8988T (cell line): ENCODE measurements around the gene RUNX1.

ENCODE experiments used
- DNase-seq: peaks from one replicate; pipeline ENCODE4 v3.0.0; 2011

RUNX1 gene

GRCh38 chr21:35035581-35035980 lies 13.5 kb downstream of the RUNX1 start:
- DNase-seq, result no peak

- DNase-seq, result no peak
These were observed 14.0 kb downstream of the RUNX1 start for GRCh38 chr21:35035116-35035515.

GRCh38 chr21:35034203-35034926 lies 14.7 kb downstream of the RUNX1 start:
- DNase-seq, result no peak

GRCh38 chr21:35032474-35033263 lies 16.4 kb downstream of the RUNX1 start:
- no peak for DNase-seq

GRCh38 chr21:35028451-35028978 lies 20.6 kb downstream of the RUNX1 start:
- DNase-seq, result no peak

GRCh38 chr21:35027563-35028450 lies 21.3 kb downstream of the RUNX1 start:
- DNase-seq, result no peak

DNA sequence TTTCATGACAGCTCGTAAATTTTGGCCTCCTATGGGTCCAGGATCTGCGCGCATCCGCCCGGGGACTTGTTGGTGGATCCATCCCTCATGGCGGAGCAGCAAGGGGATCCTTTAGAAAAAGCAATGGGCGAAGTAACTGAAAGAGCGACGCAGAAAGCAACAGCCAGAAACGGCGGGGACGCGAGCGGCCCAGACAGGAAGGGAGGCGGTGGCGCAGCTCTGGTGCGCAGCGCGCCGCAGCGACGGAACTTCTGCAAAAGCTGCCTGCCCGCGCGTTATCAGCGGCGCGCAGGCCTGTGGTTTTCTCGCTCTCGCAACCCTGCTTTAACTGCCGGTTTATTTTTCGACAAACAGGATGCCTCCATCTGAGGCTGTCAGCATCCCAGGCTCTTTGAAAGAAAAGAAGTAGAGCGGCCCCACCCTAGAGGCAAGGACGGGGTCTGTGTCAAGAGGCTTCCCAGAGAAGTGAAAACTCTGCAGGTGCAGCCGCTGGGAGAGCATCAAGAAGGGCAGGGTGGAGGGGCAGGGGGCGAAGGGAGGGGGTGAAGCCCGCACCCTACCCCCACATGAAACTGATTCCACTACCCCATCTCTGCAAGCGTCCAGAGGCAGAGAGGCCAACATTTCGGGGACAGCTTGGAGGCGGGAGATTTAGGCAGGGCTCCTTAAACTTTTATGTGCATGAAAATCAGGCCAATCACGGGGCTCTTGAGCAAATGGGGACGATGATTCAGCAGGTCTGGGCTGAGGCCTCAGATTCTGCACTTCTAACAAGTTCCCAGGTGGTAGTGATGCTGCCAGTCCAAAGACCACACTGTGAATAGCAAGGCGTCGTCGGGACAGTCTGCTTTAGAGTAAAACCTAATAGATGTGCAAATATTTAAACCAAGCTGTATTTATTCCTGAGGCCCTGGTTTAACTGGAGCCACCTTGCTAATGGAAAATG lies 22.2 kb downstream of the RUNX1 start:
- no peak for DNase-seq

- DNase-seq, result no peak
These were observed 23.0 kb downstream of the RUNX1 start for GRCh38 chr21:35026153-35026500.

DNA sequence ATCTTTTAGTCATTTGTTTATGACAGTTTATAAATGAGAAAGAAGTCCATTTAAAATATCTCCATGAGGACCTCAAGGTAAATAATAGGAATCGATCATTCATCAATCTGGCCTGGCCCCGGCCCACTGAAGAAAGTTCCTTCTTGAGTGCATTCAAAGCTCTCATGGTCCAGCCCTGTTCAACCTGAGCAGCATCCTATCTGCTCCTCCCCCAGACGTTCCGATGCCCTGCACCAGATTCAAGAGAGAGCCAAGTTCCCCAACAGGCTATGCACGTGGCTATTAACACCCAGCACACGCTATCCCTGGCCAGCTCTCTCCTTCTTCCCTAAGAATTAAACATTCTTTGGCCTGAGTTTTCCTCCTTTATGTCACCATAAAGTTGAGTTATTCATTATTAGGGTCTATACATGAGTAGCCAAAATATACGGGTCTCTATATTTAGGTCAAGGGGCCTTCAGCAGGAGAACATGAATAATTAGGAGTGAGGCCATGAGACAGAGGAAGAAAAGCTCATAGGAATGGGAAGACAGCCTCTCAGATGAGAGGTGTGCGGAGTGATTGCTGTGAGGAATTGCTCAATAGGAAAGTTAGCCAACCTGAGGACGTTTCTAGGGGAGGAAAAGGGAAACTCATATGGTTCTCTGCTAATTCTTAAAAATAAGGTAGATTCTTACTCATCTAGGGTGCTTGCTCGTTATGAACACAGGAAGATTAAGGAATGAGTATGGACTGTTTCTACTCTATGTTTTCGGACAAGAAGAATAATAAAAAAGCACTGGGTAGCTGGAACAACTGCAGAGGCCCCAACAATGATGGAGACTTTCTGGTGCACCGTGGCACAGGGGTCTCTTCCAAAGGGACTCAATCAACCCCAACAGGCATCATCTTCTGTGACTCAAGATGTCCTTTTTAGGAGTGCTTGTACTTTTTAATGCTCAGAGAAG lies 23.6 kb downstream of the RUNX1 start:
- no peak for DNase-seq

DNA sequence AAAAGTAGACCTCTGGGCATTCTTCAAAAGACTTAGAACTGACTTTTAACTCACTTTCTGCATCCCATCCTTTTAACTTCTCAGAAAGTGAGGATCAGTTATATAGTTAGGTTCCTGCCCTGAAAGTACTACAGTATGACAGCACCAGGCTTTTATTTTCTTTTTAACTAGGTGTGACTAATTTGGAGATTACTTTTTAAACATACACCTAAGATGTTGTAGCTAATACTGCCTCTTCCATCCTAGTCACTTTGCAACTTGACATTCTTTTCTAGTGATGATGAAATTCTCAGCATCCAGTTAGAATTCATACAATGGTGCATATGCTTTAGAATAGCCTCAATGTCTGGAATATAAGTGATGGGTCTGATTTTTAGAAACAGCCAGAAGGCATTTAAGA lies 24.6 kb downstream of the RUNX1 start:
- DNase-seq, result no peak

DNA sequence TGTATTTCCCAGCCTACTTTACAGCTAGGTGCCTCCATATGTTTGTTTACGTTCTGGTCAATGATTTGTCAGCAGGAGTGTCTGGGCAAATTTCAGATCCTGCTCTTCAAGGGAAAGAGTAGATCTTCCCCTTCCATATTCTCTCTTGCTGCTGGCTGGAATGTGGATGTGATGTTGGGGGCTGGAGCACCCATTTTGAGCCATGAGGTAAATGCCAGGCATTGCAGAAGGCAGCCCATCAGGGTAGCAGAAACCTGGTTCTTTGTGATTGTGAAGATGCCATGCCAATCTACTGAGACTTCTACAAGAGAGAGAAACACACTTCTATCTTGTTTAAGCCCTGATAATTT lies 25.1 kb downstream of the RUNX1 start:
- no peak for DNase-seq

- DNase-seq, result no peak
These were observed 25.6 kb downstream of the RUNX1 start for GRCh38 chr21:35023396-35024070.

DNA sequence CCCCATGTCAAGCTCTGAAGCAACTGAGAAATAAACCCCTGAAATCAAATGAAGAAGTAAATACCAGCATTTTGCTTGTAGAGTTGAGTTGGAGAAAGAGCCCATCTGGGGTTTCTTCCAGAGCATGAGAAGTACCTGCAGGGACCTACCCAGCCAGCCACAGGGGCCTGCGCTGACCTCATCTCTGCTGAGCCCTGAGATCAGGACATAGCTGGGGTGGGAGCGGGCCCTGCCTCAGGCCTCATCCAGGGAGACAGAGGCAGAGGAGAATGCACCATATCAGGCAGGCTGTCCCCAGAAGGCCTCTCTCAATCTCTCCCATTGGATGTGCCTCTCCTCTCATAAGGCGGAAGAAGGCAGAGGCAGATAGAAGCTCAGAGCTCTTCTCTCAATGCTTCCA lies 27.6 kb downstream of the RUNX1 start:
- no peak for DNase-seq

GRCh38 chr21:35020902-35021301 lies 28.2 kb downstream of the RUNX1 start:
- DNase-seq, result no peak

- DNase-seq, result no peak
These were observed 28.7 kb downstream of the RUNX1 start for GRCh38 chr21:35020436-35020835.

GRCh38 chr21:35019631-35020032 lies 29.5 kb downstream of the RUNX1 start:
- no peak for DNase-seq

GRCh38 chr21:35017256-35017655 lies 31.8 kb downstream of the RUNX1 start:
- no peak for DNase-seq

GRCh38 chr21:35016517-35017188 lies 32.4 kb downstream of the RUNX1 start:
- no peak for DNase-seq

GRCh38 chr21:35016071-35016470 lies 33.0 kb downstream of the RUNX1 start:
- DNase-seq, result no peak
